Measurements from ENCODE around the gene ENDOG.
"Not testable (repeated sequence)": the region's sequence is repeated elsewhere in the genome, so short reads cannot be mapped to it uniquely, and the experiment has no call there.

Gene ENDOG

GRCh38 chr9:128870128-128870940, 52.0 kb downstream of the ENDOG start:
- no peak for DNase-seq

- not testable (repeated sequence) for DNase-seq
Observed at GRCh38 chr9:128870941-128871265, 52.6 kb downstream of the ENDOG start.
